ENCODE measurements around the gene ZNF483. TPM values are rescaled to one million over a fixed set of nuclear protein-coding genes. Genes with fewer than 3 reads are reported as not detected.
"Not testable (repeated sequence)": the region's sequence is repeated elsewhere in the genome, so short reads cannot be mapped to it uniquely, and the experiment has no call there.

The ZNF483 gene
- total RNA-seq, 1 donor from 2014 or later = 14.2 TPM

DNA sequence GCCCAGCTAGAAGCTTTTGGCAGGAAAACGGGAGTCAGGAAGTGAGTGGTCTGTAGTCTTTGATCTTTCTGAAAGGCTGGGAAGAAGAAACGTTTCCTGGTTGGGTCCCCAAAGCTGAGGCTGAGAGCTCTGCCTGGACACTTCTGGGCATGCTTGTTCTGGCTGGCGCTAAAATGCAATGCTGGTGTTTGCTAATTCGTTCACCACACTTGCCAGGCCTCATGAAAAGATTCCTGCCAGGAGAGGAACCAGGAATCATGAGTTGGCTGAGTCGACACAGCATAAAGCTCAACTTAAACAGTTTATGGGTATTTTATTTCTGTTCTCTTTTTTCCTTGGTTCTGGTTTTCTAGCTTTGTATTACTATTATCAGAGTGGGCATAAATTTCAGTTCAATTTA is 85.2 kb downstream of the ZNF483 start:
- DNase-seq (ENCODE audit: low spot score) = no peak

DNA sequence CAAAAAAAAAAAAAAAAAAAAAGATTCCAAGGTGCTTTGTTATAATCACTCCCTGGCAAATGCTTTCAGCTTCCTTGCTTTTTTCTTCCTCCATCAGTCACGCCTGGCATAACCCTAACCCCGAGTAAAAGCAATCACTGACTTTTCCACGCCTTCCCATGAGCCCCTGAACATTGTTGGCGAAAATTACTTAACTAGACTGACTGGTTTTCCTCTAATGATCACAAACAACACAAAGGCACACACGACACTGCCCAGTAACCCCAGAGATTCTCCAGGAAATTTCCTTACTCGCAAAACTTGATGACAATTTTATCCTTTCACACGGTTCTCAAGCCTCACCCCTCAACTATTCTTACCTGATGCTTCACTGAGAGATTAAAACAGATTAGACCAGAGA is 85.9 kb downstream of the ZNF483 start:
- no peak for DNase-seq (ENCODE audit: low spot score)

DNA sequence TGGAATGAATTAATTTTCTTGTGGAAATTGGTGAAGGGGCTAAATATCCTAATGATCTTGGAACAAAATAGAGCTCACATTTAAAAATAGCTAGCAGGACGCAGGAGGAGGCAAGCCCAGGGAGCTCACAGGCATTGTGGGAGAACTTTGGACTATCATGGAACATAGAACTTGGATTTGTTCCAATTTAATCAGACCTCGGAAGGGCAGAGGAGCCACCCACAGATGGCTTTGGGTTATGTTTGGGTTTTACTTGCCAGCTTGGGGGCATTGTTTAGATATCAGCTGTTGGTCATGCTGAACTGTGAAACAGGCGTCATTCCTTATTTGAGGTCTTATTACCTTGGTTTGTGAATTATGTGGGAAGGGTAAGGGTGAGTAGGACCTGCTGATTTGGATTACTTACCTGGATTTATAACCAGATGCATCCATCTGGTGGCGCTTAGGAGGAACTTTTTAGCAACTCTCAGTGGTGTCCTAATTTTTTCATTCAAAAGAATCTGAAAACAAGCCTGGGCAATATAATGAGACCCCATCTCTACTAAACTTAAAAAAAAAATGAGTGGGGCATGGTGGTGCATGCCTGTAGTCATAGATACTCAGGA is 88.6 kb downstream of the ZNF483 start:
- no peak for DNase-seq (ENCODE audit: low spot score)

DNA sequence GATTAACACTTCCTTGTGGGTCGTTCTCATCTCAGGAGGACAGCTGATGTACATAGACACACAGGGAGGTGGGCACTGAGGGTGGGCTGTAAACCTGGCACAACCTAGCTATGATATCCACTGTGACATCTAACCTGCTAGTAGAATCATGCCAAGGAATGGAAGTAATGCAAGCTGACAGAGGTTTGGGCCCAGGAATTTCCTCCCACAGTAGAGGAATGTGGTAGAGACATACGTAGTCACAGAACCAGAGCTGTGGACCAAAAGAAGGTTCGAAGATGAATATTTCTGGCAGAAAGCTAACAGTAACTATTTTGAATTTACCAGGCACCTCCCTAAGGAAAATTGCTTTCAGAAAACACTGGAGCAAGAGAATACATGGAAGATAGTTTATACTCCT is 90.9 kb downstream of the ZNF483 start:
- no peak for DNase-seq (ENCODE audit: low spot score)

DNA sequence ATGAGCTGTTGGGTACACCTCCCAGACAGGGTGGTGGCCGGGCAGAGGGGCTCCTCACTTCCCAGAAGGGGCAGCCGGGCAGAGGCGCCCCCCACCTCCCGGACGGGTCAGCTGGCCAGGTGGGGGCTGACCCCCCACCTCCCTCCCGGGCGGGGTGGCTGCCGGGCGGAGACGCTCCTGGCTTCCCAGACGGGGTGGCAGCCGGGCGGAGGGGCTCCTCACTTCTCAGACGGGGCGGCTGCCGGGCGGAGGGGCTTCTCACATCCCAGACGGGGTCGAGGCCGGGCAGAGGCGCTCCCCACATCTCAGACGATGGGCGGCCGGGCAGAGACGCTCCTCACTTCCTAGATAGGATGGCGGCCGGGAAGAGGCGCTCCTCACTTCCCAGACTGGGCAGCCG is 92.4 kb downstream of the ZNF483 start:
- not testable (repeated sequence) for DNase-seq (ENCODE audit: low spot score)

DNA sequence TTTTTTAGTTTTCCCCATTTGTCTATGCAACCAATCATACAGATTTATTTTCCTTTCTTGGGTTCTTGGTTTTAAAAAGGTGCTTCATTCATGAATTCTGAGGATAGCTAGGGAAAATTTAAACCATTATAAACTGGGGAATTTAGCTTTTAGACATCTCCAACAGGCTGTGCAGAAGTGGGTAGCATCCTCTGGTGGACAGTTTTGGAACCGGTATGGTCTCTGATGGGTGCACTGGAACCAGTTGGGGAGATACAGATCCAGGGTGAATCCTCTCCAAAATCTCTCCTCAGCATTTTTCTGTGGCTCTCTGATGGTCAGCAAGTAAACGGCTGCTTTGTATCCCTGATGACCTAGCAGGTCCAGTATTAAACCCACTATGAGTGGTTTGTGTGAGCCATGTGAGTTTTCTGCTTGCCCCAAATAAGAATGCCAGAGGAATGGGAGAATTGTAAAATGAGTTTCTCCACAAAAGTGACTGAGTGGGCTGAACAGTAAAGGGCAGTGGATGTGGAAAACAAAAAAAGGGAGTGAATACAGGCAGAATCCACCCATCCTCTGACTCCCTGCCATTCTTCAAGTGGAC is 97.0 kb downstream of the ZNF483 start:
- DNase-seq (ENCODE audit: low spot score) = peak; percentile 62

DNA sequence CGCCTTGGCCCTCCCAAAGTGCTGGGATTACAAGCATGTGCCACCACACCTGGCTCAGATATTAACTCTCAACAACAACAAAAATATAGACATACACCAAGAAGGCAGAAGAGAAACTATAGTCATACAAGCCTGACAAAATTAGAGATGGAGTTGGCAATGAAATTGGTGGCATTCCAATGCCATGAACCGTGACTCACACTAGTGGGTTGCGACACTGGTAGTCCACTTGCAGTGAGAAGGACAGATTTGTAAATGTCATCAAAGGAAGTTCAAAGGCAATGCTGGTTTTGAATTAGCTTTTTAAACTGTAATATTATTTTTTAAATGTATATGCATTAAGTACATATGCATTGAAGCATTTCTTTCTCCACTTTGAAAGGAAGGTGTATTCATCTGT is 97.6 kb downstream of the ZNF483 start:
- DNase-seq (ENCODE audit: low spot score) = no peak

Other genes with a start within 250 kb of the ZNF483 start
- 2.2 TPM for gene OR2K2, start 195.0 kb upstream of the ZNF483 start, total RNA-seq (ENCODE audit: insufficient read depth, low replicate concordance)
- 56.3 TPM for gene ECPAS, start 40.8 kb upstream of the ZNF483 start, total RNA-seq (ENCODE audit: insufficient read depth, low replicate concordance)
- 21.7 TPM for gene PTGR1, start 74.5 kb downstream of the ZNF483 start, total RNA-seq (ENCODE audit: insufficient read depth, low replicate concordance)
- 10.6 TPM for gene DNAJC25, start 106.2 kb downstream of the ZNF483 start, total RNA-seq (ENCODE audit: insufficient read depth, low replicate concordance)
- 47.9 TPM for gene GNG10, start 136.4 kb downstream of the ZNF483 start, total RNA-seq (ENCODE audit: insufficient read depth, low replicate concordance)